Measurements from ENCODE around the gene TMEM154. TPM values are rescaled to one million over a fixed set of nuclear protein-coding genes. Genes with fewer than 3 reads are reported as not detected.

Gene TMEM154
- polyA plus RNA-seq, 1 donor from 2014 or later: not detected

- H3K79me2 ChIP-seq (replicated peaks; ENCODE audit: insufficient read depth, low read length): no peaks in the 10 kb centered on the region
- H3K9me2 ChIP-seq (ENCODE audit: insufficient read depth, low read length): no peaks in the 10 kb centered on the region
- no peak overlapping the region for H3K4me3 ChIP-seq (ENCODE audit: low read length)
- H3F3A ChIP-seq (ENCODE audit: insufficient read depth, low read length, poor library complexity, severe bottlenecking): no peaks in the 10 kb centered on the region
- no peaks in the 10 kb centered on the region for H3K27me3 ChIP-seq (ENCODE audit: insufficient read depth, low read depth, low read length)
- H3K4me2 ChIP-seq (ENCODE audit: low read length): no peak overlapping the region
- TF ChIP-seq SMC3 (conservative IDR thresholded peaks at IDR 0.05; ENCODE audit: poor library complexity) (no peak), CTCF (IDR thresholded peaks at IDR 0.05; ENCODE audit: poor library complexity, severe bottlenecking) (no peak), MXI1 (conservative IDR thresholded peaks at IDR 0.05; ENCODE audit: poor library complexity, severe bottlenecking) (no peak)
- H3K9ac ChIP-seq (ENCODE audit: low read length): no peak overlapping the region
- H3K9me3 ChIP-seq (ENCODE audit: low read length): no peaks in the 10 kb centered on the region
- H4K20me1 ChIP-seq (ENCODE audit: insufficient read depth): no peaks in the 10 kb centered on the region
- no peak overlapping the region for H2AFZ ChIP-seq (ENCODE audit: low read depth, low read length)
- H3K36me3 ChIP-seq (ENCODE audit: insufficient read depth, low read length): no peaks in the 10 kb centered on the region
- H3K27ac ChIP-seq (ENCODE audit: low read length): no peak overlapping the region
Observed at GRCh38 chr4:152629908-152630307, 49.9 kb downstream of the TMEM154 start.

- H4K20me1 ChIP-seq (ENCODE audit: insufficient read depth): no peaks in the 10 kb centered on the region
- no peaks in the 10 kb centered on the region for H3F3A ChIP-seq (ENCODE audit: insufficient read depth, low read length, poor library complexity, severe bottlenecking)
- no peaks in the 10 kb centered on the region for H3K9me2 ChIP-seq (ENCODE audit: insufficient read depth, low read length)
- no peaks in the 10 kb centered on the region for H3K79me2 ChIP-seq (replicated peaks; ENCODE audit: insufficient read depth, low read length)
- no peaks in the 10 kb centered on the region for H3K36me3 ChIP-seq (ENCODE audit: insufficient read depth, low read length)
- H2AFZ ChIP-seq (ENCODE audit: low read depth, low read length): no peak overlapping the region
- no peak overlapping the region for H3K4me2 ChIP-seq (ENCODE audit: low read length)
- no peaks in the 10 kb centered on the region for H3K9me3 ChIP-seq (ENCODE audit: low read length)
- H3K27ac ChIP-seq (ENCODE audit: low read length): no peak overlapping the region
- TF ChIP-seq SMC3 (conservative IDR thresholded peaks at IDR 0.05; ENCODE audit: poor library complexity) (no peak), POLR2AphosphoS5 (IDR thresholded peaks at IDR 0.05) (no peak), REST (IDR thresholded peaks at IDR 0.05; ENCODE audit: borderline replicate concordance) (no peak), RAD21 (conservative IDR thresholded peaks at IDR 0.05) (no peak), EZH2 (IDR thresholded peaks at IDR 0.05; ENCODE audit: borderline replicate concordance, insufficient read depth, low read length, poor library complexity, severe bottlenecking) (no peak)
- no peaks in the 10 kb centered on the region for H3K27me3 ChIP-seq (ENCODE audit: insufficient read depth, low read depth, low read length)
- H3K4me3 ChIP-seq (ENCODE audit: low read length): no peak overlapping the region
- H3K9ac ChIP-seq (ENCODE audit: low read length): no peak overlapping the region
Observed at GRCh38 chr4:152628128-152628527, 51.7 kb downstream of the TMEM154 start.

- H3K9me3 ChIP-seq (ENCODE audit: low read length): no peaks in the 10 kb centered on the region
- H3K27ac ChIP-seq (ENCODE audit: low read length): no peak overlapping the region
- H4K20me1 ChIP-seq (ENCODE audit: insufficient read depth): no peaks in the 10 kb centered on the region
- no peaks in the 10 kb centered on the region for H3K36me3 ChIP-seq (ENCODE audit: insufficient read depth, low read length)
- H3F3A ChIP-seq (ENCODE audit: insufficient read depth, low read length, poor library complexity, severe bottlenecking): no peaks in the 10 kb centered on the region
- no peak for TF ChIP-seq MXI1 (conservative IDR thresholded peaks at IDR 0.05; ENCODE audit: poor library complexity, severe bottlenecking)
- TF ChIP-seq POLR2AphosphoS5 (IDR thresholded peaks at IDR 0.05): no peak
- no peak for TF ChIP-seq TAF1 (IDR thresholded peaks at IDR 0.05; ENCODE audit: low read depth)
- no peak for TF ChIP-seq SMC3 (conservative IDR thresholded peaks at IDR 0.05; ENCODE audit: poor library complexity)
- TF ChIP-seq EP300 (conservative IDR thresholded peaks at IDR 0.05; ENCODE audit: poor library complexity, severe bottlenecking): no peak
- no peak for TF ChIP-seq REST (IDR thresholded peaks at IDR 0.05; ENCODE audit: borderline replicate concordance)
- no peak for TF ChIP-seq EZH2 (IDR thresholded peaks at IDR 0.05; ENCODE audit: borderline replicate concordance, insufficient read depth, low read length, poor library complexity, severe bottlenecking)
- no peak for TF ChIP-seq RAD21 (conservative IDR thresholded peaks at IDR 0.05)
- TF ChIP-seq CTCF (IDR thresholded peaks at IDR 0.05; ENCODE audit: poor library complexity, severe bottlenecking): no peak
- H3K9ac ChIP-seq (ENCODE audit: low read length): no peak overlapping the region
- H3K79me2 ChIP-seq (replicated peaks; ENCODE audit: insufficient read depth, low read length): no peaks in the 10 kb centered on the region
- no peak overlapping the region for H3K4me3 ChIP-seq (ENCODE audit: low read length)
- no peak overlapping the region for H3K4me2 ChIP-seq (ENCODE audit: low read length)
- no peaks in the 10 kb centered on the region for H3K27me3 ChIP-seq (ENCODE audit: insufficient read depth, low read depth, low read length)
- H3K9me2 ChIP-seq (ENCODE audit: insufficient read depth, low read length): no peaks in the 10 kb centered on the region
- H2AFZ ChIP-seq (ENCODE audit: low read depth, low read length): no peak overlapping the region
Observed at GRCh38 chr4:152626790-152627189, 53.0 kb downstream of the TMEM154 start.
